K562 (cell line): ENCODE results near the gene BMP6. TPM values are rescaled to one million over a fixed set of nuclear protein-coding genes. Genes with fewer than 3 reads are reported as not detected.

Experiments
- BHLHE40 ChIP-seq: IDR thresholded peaks from 2 replicates; pipeline ENCODE4 v1.6.1; 2011; ENCODE audit warnings: low read length, improper control_type of control experiment
- CBX5 ChIP-seq: IDR thresholded peaks from 2 replicates; pipeline ENCODE4 v1.6.1; 2014; ENCODE audit warnings: low read depth, borderline replicate concordance
- CTBP1 ChIP-seq: fragments of 450-650 bp; IDR thresholded peaks from 2 replicates; pipeline ENCODE4 v1.6.1; 2016; ENCODE audit warnings: borderline replicate concordance
- FOSL1 ChIP-seq: fragments of 200-800 bp; sonication (Bioruptor generic); conservative IDR thresholded peaks from 2 replicates; pipeline ENCODE4 v1.6.1; 2016; ENCODE audit warnings: missing genetic modification characterization, missing compliant biosample characterization
- HDAC1 ChIP-seq, 2 experiments: fragments of 450-650 bp; IDR thresholded peaks; 2 replicates each; pipeline ENCODE4 v1.6.1; 2016 to 2017; ENCODE audit warnings: inconsistent platforms in 1 of 2, mild to moderate bottlenecking in 1 of 2, moderate library complexity in 1 of 2
- HDAC8 ChIP-seq: fragments of 450-650 bp; IDR thresholded peaks from 2 replicates; pipeline ENCODE4 v1.6.1; 2016; ENCODE audit warnings: mild to moderate bottlenecking, missing genetic modification characterization, moderate library complexity, missing compliant biosample characterization
- MCM2 ChIP-seq: fragments of 450-650 bp; IDR thresholded peaks from 2 replicates; pipeline ENCODE4 v1.6.1; 2017; ENCODE audit warnings: low read depth, mild to moderate bottlenecking
- SMARCA4 ChIP-seq: fragments of 450-650 bp; IDR thresholded peaks from 2 replicates; pipeline ENCODE4 v1.6.1; 2016
- SMARCA5 ChIP-seq: fragments of 450-650 bp; IDR thresholded peaks from 2 replicates; pipeline ENCODE4 v1.6.1; 2016
- ZNF263 ChIP-seq: sonication (generic); formaldehyde crosslinking; IDR thresholded peaks from 2 replicates; pipeline ENCODE4 v1.8.0; 2022; ENCODE audit warnings: mild to moderate bottlenecking, missing genetic modification reagents, borderline replicate concordance
- ZNF707 ChIP-seq: fragments of 250-450 bp; sonication (Bioruptor Pico); conservative IDR thresholded peaks from 2 replicates; pipeline ENCODE4 v1.8.0; 2022; ENCODE audit warnings: inconsistent platforms, mild to moderate bottlenecking, moderate library complexity
- polyA plus RNA-seq, 8 experiments: library from polyadenylated mRNA; depleted of rRNA in 4 of 8; stranded (reverse) in 5 of 8; unstranded in 3 of 8; fragments of >200 nt; fragmentation: Nextera tagmentation in 2 of 8; fragmentation: Illumina TruSeq in 1 of 8; extraction: Ambion mirVana in 2 of 8; extraction: Trizol in 1 of 8; gene quantifications; 2 replicates each; pipeline versions ENCODE4 v1.2.1 to v1.2.3, GENCODE V29; 2011 to 2014; ENCODE audit warnings: inconsistent platforms in 1 of 8, missing spikeins in 1 of 8
- total RNA-seq, 7 experiments: library from RNA; depleted of rRNA in 6 of 7; stranded (reverse); fragments of >200 nt in 6 of 7; fragmentation: Illumina TruSeq in 2 of 7; extraction: Trizol in 2 of 7; gene quantifications; 2 replicates each; pipeline versions ENCODE4 v1.2.1 to v1.2.3, GENCODE V29; 2011 to 2021; ENCODE audit warnings: low replicate concordance in 1 of 7
- TF ChIP-seq, protein P1 (sequence below): fragments of 450-650 bp; IDR thresholded peaks from 2 replicates; pipeline ENCODE4 v1.6.1; 2016; ENCODE audit warnings: mild to moderate bottlenecking, moderate library complexity
- TF ChIP-seq, protein P2 (sequence below): fragments of 250-450 bp; sonication (Bioruptor Pico); IDR thresholded peaks from 2 replicates; pipeline ENCODE4 v1.5.0; 2021

Gene BMP6
- total and polyA plus RNA-seq, 9 of the 15 experiments (the other 6 are each of a cell fraction or from before 2014, with no cell fraction given): 0.01 to 0.13 (median 0.06) TPM; not detected in 3

DNA sequence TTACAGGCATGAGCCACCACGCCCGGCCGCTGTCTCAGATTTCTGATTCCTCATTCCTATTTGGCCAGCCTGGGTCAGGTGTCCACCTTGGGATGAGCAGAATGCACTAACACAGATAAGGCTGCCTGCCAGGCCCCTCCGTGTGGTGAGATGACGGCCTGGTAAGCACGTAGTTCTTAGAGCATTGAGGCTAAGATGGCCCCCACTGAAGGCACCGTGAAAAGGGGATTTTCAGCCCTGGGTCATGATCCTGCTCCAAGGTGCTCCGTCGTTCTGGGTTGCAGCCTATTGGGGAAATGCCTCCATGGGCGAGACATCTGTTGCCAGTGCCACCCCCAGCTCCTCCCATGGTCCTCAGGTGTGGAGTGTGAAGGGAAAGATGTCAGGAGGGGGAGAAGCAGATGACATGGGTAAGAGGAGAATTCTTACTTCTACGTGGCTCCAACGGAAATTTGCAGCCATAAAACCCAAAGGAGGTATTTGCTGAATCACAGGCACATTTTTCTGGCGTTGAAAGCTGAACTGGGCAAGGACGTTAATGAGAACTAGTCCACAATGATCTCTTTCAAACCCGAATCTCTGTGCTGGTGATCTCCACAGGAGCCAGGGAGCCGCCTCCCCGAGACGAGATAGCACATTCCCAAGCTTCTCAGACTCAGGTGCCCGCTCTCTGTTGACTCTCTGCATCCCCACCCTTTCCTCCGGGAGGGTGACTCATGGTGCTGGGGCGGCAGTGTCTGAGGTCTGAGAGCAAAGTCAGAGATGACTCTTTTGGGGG, 34.0 kb upstream of the BMP6 start (continued):
- TF ChIP-seq, protein P1, sequence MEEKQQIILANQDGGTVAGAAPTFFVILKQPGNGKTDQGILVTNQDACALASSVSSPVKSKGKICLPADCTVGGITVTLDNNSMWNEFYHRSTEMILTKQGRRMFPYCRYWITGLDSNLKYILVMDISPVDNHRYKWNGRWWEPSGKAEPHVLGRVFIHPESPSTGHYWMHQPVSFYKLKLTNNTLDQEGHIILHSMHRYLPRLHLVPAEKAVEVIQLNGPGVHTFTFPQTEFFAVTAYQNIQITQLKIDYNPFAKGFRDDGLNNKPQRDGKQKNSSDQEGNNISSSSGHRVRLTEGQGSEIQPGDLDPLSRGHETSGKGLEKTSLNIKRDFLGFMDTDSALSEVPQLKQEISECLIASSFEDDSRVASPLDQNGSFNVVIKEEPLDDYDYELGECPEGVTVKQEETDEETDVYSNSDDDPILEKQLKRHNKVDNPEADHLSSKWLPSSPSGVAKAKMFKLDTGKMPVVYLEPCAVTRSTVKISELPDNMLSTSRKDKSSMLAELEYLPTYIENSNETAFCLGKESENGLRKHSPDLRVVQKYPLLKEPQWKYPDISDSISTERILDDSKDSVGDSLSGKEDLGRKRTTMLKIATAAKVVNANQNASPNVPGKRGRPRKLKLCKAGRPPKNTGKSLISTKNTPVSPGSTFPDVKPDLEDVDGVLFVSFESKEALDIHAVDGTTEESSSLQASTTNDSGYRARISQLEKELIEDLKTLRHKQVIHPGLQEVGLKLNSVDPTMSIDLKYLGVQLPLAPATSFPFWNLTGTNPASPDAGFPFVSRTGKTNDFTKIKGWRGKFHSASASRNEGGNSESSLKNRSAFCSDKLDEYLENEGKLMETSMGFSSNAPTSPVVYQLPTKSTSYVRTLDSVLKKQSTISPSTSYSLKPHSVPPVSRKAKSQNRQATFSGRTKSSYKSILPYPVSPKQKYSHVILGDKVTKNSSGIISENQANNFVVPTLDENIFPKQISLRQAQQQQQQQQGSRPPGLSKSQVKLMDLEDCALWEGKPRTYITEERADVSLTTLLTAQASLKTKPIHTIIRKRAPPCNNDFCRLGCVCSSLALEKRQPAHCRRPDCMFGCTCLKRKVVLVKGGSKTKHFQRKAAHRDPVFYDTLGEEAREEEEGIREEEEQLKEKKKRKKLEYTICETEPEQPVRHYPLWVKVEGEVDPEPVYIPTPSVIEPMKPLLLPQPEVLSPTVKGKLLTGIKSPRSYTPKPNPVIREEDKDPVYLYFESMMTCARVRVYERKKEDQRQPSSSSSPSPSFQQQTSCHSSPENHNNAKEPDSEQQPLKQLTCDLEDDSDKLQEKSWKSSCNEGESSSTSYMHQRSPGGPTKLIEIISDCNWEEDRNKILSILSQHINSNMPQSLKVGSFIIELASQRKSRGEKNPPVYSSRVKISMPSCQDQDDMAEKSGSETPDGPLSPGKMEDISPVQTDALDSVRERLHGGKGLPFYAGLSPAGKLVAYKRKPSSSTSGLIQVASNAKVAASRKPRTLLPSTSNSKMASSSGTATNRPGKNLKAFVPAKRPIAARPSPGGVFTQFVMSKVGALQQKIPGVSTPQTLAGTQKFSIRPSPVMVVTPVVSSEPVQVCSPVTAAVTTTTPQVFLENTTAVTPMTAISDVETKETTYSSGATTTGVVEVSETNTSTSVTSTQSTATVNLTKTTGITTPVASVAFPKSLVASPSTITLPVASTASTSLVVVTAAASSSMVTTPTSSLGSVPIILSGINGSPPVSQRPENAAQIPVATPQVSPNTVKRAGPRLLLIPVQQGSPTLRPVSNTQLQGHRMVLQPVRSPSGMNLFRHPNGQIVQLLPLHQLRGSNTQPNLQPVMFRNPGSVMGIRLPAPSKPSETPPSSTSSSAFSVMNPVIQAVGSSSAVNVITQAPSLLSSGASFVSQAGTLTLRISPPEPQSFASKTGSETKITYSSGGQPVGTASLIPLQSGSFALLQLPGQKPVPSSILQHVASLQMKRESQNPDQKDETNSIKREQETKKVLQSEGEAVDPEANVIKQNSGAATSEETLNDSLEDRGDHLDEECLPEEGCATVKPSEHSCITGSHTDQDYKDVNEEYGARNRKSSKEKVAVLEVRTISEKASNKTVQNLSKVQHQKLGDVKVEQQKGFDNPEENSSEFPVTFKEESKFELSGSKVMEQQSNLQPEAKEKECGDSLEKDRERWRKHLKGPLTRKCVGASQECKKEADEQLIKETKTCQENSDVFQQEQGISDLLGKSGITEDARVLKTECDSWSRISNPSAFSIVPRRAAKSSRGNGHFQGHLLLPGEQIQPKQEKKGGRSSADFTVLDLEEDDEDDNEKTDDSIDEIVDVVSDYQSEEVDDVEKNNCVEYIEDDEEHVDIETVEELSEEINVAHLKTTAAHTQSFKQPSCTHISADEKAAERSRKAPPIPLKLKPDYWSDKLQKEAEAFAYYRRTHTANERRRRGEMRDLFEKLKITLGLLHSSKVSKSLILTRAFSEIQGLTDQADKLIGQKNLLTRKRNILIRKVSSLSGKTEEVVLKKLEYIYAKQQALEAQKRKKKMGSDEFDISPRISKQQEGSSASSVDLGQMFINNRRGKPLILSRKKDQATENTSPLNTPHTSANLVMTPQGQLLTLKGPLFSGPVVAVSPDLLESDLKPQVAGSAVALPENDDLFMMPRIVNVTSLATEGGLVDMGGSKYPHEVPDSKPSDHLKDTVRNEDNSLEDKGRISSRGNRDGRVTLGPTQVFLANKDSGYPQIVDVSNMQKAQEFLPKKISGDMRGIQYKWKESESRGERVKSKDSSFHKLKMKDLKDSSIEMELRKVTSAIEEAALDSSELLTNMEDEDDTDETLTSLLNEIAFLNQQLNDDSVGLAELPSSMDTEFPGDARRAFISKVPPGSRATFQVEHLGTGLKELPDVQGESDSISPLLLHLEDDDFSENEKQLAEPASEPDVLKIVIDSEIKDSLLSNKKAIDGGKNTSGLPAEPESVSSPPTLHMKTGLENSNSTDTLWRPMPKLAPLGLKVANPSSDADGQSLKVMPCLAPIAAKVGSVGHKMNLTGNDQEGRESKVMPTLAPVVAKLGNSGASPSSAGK: peak; percentile 59
- TF ChIP-seq ZNF263 (CRISPR knock-in tag) (no peak; the same call in 1 of the 2 replicates), BHLHE40 (peak; percentile 34; the same call in 1 of the 2 replicates), HDAC1 (IDR thresholded peaks at IDR 0.05) (0 out of 4 replicates have a peak, but pooled peaks of 1 of the 2 experiments have one; percentile 28), ZNF707 (CRISPR knock-in tag) (no peak), CBX5 (no peak), HDAC8 (peak; percentile 44; the same call in 1 of the 2 replicates), MCM2 (no peak), SMARCA4 (peak; percentile 72; the same call in 1 of the 2 replicates), FOSL1 (peak; percentile 79), SMARCA5 (no peak), CTBP1 (peak; percentile 77)
- TF ChIP-seq, protein P2, sequence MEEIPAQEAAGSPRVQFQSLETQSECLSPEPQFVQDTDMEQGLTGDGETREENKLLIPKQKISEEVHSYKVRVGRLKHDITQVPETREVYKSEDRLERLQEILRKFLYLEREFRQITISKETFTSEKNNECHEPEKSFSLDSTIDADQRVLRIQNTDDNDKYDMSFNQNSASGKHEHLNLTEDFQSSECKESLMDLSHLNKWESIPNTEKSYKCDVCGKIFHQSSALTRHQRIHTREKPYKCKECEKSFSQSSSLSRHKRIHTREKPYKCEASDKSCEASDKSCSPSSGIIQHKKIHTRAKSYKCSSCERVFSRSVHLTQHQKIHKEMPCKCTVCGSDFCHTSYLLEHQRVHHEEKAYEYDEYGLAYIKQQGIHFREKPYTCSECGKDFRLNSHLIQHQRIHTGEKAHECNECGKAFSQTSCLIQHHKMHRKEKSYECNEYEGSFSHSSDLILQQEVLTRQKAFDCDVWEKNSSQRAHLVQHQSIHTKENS (CRISPR knock-in tag): no peak
